HG03442 (cell line): ENCODE data around the gene VPS50.
A peak's percentile ranks its signal among the peaks of the same experiment; 100 is the strongest.
"Not testable (repeated sequence)": the region's sequence is repeated elsewhere in the genome, so short reads cannot be mapped to it uniquely, and the experiment has no call there.

ENCODE experiments used
- ATAC-seq: cut with Tn5 transposase; IDR thresholded peaks from one replicate; pipeline ENCODE4 v1.9.1; 2021; ENCODE audit warnings: mild to moderate bottlenecking, moderate library complexity; ENCODE audit not compliant: unreplicated experiment

The VPS50 gene

GRCh38 chr7:93331706-93332105, 99.5 kb downstream of the VPS50 start:
- ATAC-seq = no peak

- no peak for ATAC-seq
These were observed 100.0 kb downstream of the VPS50 start for GRCh38 chr7:93332172-93332571.

GRCh38 chr7:93337052-93337451, 104.9 kb downstream of the VPS50 start:
- ATAC-seq = no peak

- ATAC-seq = not testable (repeated sequence)
These were observed 110.0 kb downstream of the VPS50 start for GRCh38 chr7:93342178-93342577.

- ATAC-seq = no peak
These were observed 118.2 kb downstream of the VPS50 start for GRCh38 chr7:93350338-93350737.

- ATAC-seq = no peak
These were observed 120.7 kb downstream of the VPS50 start for GRCh38 chr7:93352881-93353280.

GRCh38 chr7:93354815-93355214, 122.6 kb downstream of the VPS50 start:
- no peak for ATAC-seq

- no peak for ATAC-seq
These were observed 127.5 kb downstream of the VPS50 start for GRCh38 chr7:93359520-93360198.

GRCh38 chr7:93361853-93362252, 129.7 kb downstream of the VPS50 start:
- ATAC-seq = no peak

- ATAC-seq = no peak
These were observed 132.6 kb downstream of the VPS50 start for GRCh38 chr7:93364806-93365205.

GRCh38 chr7:93365341-93365740, 133.2 kb downstream of the VPS50 start:
- no peak for ATAC-seq

- no peak for ATAC-seq
These were observed 134.7 kb downstream of the VPS50 start for GRCh38 chr7:93366816-93367215.

GRCh38 chr7:93367254-93367653, 135.1 kb downstream of the VPS50 start:
- ATAC-seq = no peak

GRCh38 chr7:93370937-93371336, 138.8 kb downstream of the VPS50 start:
- not testable (repeated sequence) for ATAC-seq

- ATAC-seq = no peak
These were observed 141.4 kb downstream of the VPS50 start for GRCh38 chr7:93373537-93373936.

GRCh38 chr7:93374345-93374940, 142.3 kb downstream of the VPS50 start:
- peak; percentile 68 for ATAC-seq

- no peak for ATAC-seq
These were observed 143.4 kb downstream of the VPS50 start for GRCh38 chr7:93375603-93376002.

- peak; percentile 41 for ATAC-seq
These were observed 146.1 kb downstream of the VPS50 start for GRCh38 chr7:93378131-93378760.

GRCh38 chr7:93382362-93382761, 150.2 kb downstream of the VPS50 start:
- ATAC-seq = no peak

GRCh38 chr7:93390660-93391059, 158.5 kb downstream of the VPS50 start:
- ATAC-seq = no peak

- no peak for ATAC-seq
These were observed 160.8 kb downstream of the VPS50 start for GRCh38 chr7:93392984-93393383.

- no peak for ATAC-seq
These were observed 167.5 kb downstream of the VPS50 start for GRCh38 chr7:93399642-93400041.
